ENCODE data around the gene DGKB.
"Not testable (repeated sequence)": the region's sequence is repeated elsewhere in the genome, so short reads cannot be mapped to it uniquely, and the experiment has no call there.

DGKB gene

GRCh38 chr7:14368285-14368684 is 534.3 kb downstream of the DGKB start:
- no peak for DNase-seq

GRCh38 chr7:14351167-14351566 is 551.4 kb downstream of the DGKB start:
- no peak for DNase-seq

- DNase-seq, result no peak
Measured at GRCh38 chr7:14341200-14341775, 561.3 kb downstream of the DGKB start.

GRCh38 chr7:14340393-14341074 is 562.0 kb downstream of the DGKB start:
- no peak for DNase-seq

- no peak for DNase-seq
Measured at GRCh38 chr7:14339861-14340260, 562.7 kb downstream of the DGKB start.

GRCh38 chr7:14336256-14336655 is 566.3 kb downstream of the DGKB start:
- no peak for DNase-seq

- DNase-seq, result peak; percentile 11
Measured at GRCh38 chr7:14332155-14332554, 570.4 kb downstream of the DGKB start.

GRCh38 chr7:14324767-14325166 is 577.8 kb downstream of the DGKB start:
- DNase-seq, result no peak

- no peak for DNase-seq
Measured at GRCh38 chr7:14322724-14323123, 579.8 kb downstream of the DGKB start.

- DNase-seq, result no peak
Measured at GRCh38 chr7:14321947-14322346, 580.6 kb downstream of the DGKB start.

- no peak for DNase-seq
Measured at GRCh38 chr7:14309432-14309831, 593.1 kb downstream of the DGKB start.

GRCh38 chr7:14305233-14305866 is 597.2 kb downstream of the DGKB start:
- DNase-seq, result peak; percentile 6

- DNase-seq, result no peak
Measured at GRCh38 chr7:14303536-14303935, 599.0 kb downstream of the DGKB start.

GRCh38 chr7:14294637-14295036 is 607.9 kb downstream of the DGKB start:
- no peak for DNase-seq

- no peak for DNase-seq
Measured at GRCh38 chr7:14293434-14293833, 609.1 kb downstream of the DGKB start.

- DNase-seq, result no peak
Measured at GRCh38 chr7:14292737-14293136, 609.8 kb downstream of the DGKB start.

- no peak for DNase-seq
Measured at GRCh38 chr7:14289957-14290356, 612.6 kb downstream of the DGKB start.

GRCh38 chr7:14288701-14289100 is 613.9 kb downstream of the DGKB start:
- DNase-seq, result no peak

- no peak for DNase-seq
Measured at GRCh38 chr7:14287398-14287797, 615.2 kb downstream of the DGKB start.

GRCh38 chr7:14286036-14286435 is 616.5 kb downstream of the DGKB start:
- DNase-seq, result no peak

- not testable (repeated sequence) for DNase-seq
Measured at GRCh38 chr7:14279065-14279871, 623.3 kb downstream of the DGKB start.

GRCh38 chr7:14275356-14275755 is 627.2 kb downstream of the DGKB start:
- peak; percentile 11 for DNase-seq

- DNase-seq, result no peak
Measured at GRCh38 chr7:14271441-14271840, 631.1 kb downstream of the DGKB start.

- no peak for DNase-seq
Measured at GRCh38 chr7:14270099-14270498, 632.5 kb downstream of the DGKB start.

Data from fibroblast of skin of right quadriceps (primary cell).